Glutamatergic neuron (in vitro differentiated cells): ENCODE results near the gene SLC13A3. TPM values are rescaled to one million over a fixed set of nuclear protein-coding genes. Genes with fewer than 3 reads are reported as not detected.

Experiments used
- DNase-seq: peaks from one replicate; pipeline ENCODE4 v3.0.0; 2022
- H3K27ac Mint-ChIP-seq: one replicate; pipeline ENCODE4 v1.8.0; 2020; ENCODE audit warnings: mild to moderate bottlenecking, mixed read lengths, inconsistent platforms; ENCODE audit not compliant: unreplicated experiment
- H3K27me3 Mint-ChIP-seq: one replicate; pipeline ENCODE4 v1.8.0; 2020; ENCODE audit warnings: mild to moderate bottlenecking, moderate library complexity, mixed read lengths, inconsistent platforms; ENCODE audit not compliant: unreplicated experiment
- H3K36me3 Mint-ChIP-seq: one replicate; pipeline ENCODE4 v1.8.0; 2020; ENCODE audit warnings: mild to moderate bottlenecking, mixed read lengths, inconsistent platforms; ENCODE audit not compliant: unreplicated experiment
- H3K4me1 Mint-ChIP-seq: one replicate; pipeline ENCODE4 v1.8.0; 2020; ENCODE audit warnings: mild to moderate bottlenecking, low read depth, mixed read lengths, inconsistent platforms; ENCODE audit not compliant: unreplicated experiment
- H3K4me3 Mint-ChIP-seq: one replicate; pipeline ENCODE4 v1.8.0; 2020; ENCODE audit warnings: mild to moderate bottlenecking, mixed read lengths, inconsistent platforms; ENCODE audit not compliant: unreplicated experiment
- H3K9me3 Mint-ChIP-seq: one replicate; pipeline ENCODE4 v1.8.0; 2020; ENCODE audit warnings: mild to moderate bottlenecking, moderate library complexity, mixed read lengths, inconsistent platforms; ENCODE audit not compliant: unreplicated experiment
- CTCF ChIP-seq: fragments of 200-600 bp; sonication (generic); IDR thresholded peaks from one replicate; pipeline ENCODE4 v1.5.0; 2021; ENCODE audit not compliant: partially characterized antibody, unreplicated experiment
- total RNA-seq: library from RNA; stranded (reverse); fragmentation: NEBNext Ultra II Directional; extraction: Animal tissue kit (Norgen Biotek cat#: 25700); gene quantifications from one replicate; pipeline ENCODE4 v1.2.1, GENCODE V29; 2021; ENCODE audit not compliant: unreplicated experiment

Gene SLC13A3
- total RNA-seq, 1 donor from 2014 or later: 5.8 TPM

- no peak overlapping the region for H3K27ac Mint-ChIP-seq
- no peaks in the 10 kb centered on the region for H3K9me3 Mint-ChIP-seq
- peak; percentile 26 for TF ChIP-seq CTCF
- no peak for DNase-seq
- no peaks in the 10 kb centered on the region for H3K36me3 Mint-ChIP-seq
- H3K27me3 Mint-ChIP-seq: peaks cover 2% of the 10 kb centered on the region
- no peak overlapping the region for H3K4me3 Mint-ChIP-seq
- H3K4me1 Mint-ChIP-seq: no peaks in the 10 kb centered on the region
These were observed 112.1 kb downstream of the SLC13A3 start for GRCh38 chr20:46539113-46539512.

DNA sequence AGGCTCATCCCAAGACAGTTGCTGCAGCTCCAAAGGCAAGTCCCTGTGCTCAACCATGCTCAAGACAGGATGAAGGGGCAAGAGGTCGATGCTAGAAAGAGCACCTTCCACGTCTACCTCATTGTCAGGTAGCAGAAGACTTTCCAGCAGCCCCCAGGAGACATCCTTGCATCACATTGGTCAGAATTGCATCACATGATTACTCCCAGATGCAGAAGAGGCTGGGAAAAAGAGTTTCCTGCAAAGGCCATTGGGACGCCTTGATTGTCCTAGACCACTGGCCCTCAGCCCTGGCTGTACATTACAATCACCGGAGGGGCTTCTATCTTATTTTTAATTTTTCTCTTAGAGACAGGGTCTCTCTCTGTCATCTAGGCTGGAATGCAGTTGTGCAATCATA, 120.6 kb downstream of the SLC13A3 start:
- Mint-ChIP-seq H3K4me3 (no peak overlapping the region), H3K27ac (no peak overlapping the region), H3K9me3 (no peaks in the 10 kb centered on the region), H3K4me1 (no peaks in the 10 kb centered on the region), H3K27me3 (no peaks in the 10 kb centered on the region), H3K36me3 (no peaks in the 10 kb centered on the region)
- TF ChIP-seq CTCF: no peak
- no peak for DNase-seq

DNA sequence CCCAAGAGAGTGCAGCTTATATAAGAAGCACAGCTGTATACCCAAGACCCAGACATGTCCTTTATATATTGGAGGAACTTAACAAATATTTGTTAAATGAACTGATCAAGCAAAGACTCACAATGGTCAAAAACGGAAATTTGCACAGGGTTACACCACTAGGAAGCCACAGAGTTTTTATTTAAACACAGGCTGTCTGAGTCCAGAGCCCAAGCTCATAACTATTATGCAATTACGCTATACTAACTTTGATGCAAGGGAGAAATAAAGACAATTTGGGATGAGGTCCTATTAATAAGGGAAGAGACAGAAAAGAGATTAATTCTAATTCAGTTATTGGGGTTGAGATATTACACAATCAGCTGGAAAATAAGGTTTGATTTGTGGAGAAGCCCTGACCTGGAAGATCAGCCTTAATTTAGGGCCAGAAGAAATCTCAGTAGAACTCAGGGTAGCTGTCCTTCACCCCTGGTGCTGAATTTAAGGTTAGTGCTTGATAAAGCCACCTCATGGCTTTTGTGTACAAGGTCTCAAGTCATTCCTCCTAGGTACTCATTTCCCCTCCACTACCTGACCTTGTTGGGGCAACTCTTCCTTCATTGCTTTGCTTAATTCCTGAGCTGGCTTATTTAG, 127.4 kb downstream of the SLC13A3 start:
- no peaks in the 10 kb centered on the region for H3K36me3 Mint-ChIP-seq
- H3K27ac Mint-ChIP-seq: no peak overlapping the region
- no peak for TF ChIP-seq CTCF
- no peaks in the 10 kb centered on the region for H3K9me3 Mint-ChIP-seq
- no peak for DNase-seq
- H3K27me3 Mint-ChIP-seq: peaks cover 2% of the 10 kb centered on the region
- H3K4me1 Mint-ChIP-seq: no peaks in the 10 kb centered on the region
- H3K4me3 Mint-ChIP-seq: no peak overlapping the region

DNA sequence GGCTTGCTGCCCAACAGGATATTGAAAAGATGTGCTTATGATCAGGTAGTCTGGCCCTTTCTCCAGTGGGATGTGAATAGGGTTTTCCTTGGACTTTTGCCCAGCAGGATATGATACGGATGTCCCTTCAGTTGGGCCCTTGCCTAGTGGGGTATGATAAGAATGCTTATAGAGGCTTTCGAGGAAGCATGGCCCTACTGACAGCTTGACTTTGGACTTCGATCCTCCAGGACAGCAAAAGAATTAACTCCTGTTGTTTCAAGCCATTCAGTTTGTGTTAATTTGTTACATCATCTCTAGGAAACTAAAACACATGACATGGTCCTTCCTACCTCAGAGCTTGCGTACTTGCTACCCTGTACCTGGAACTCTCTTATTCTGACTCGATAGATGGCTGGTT, 128.2 kb downstream of the SLC13A3 start:
- no peak overlapping the region for H3K27ac Mint-ChIP-seq
- H3K4me3 Mint-ChIP-seq: no peak overlapping the region
- no peak for DNase-seq
- H3K4me1 Mint-ChIP-seq: no peaks in the 10 kb centered on the region
- H3K36me3 Mint-ChIP-seq: no peaks in the 10 kb centered on the region
- H3K9me3 Mint-ChIP-seq: no peaks in the 10 kb centered on the region
- H3K27me3 Mint-ChIP-seq: peaks cover 2% of the 10 kb centered on the region
- no peak for TF ChIP-seq CTCF

- Mint-ChIP-seq H3K27ac (no peak overlapping the region), H3K4me1 (no peaks in the 10 kb centered on the region), H3K36me3 (no peaks in the 10 kb centered on the region), H3K4me3 (no peak overlapping the region), H3K9me3 (no peaks in the 10 kb centered on the region), H3K27me3 (peaks cover 2% of the 10 kb centered on the region)
- TF ChIP-seq CTCF: peak; percentile 77
- DNase-seq: peak; percentile 74
These were observed 130.2 kb downstream of the SLC13A3 start for GRCh38 chr20:46520976-46521579.
